Mesenteric fat pad (tissue), 1 donor: ENCODE measurements around the gene HIGD2A. TPM values are rescaled to one million over a fixed set of nuclear protein-coding genes. Genes with fewer than 3 reads are reported as not detected.

ENCODE experiments used
- DNase-seq: peaks from one replicate; pipeline ENCODE4 v3.0.0-alpha.2; 2020; ENCODE audit warnings: low spot score
- total RNA-seq: library from RNA; stranded (reverse); fragmentation: NEBNext Ultra II Directional; extraction: Animal tissue kit (Norgen Biotek cat#: 25700); gene quantifications from one replicate; pipeline ENCODE4 v1.2.1, GENCODE V29; 2021
- donor health status: DM: yes; HTN: yes; CAD: no.

The HIGD2A gene
- total RNA-seq, 1 donor from 2014 or later: 107 TPM

DNA sequence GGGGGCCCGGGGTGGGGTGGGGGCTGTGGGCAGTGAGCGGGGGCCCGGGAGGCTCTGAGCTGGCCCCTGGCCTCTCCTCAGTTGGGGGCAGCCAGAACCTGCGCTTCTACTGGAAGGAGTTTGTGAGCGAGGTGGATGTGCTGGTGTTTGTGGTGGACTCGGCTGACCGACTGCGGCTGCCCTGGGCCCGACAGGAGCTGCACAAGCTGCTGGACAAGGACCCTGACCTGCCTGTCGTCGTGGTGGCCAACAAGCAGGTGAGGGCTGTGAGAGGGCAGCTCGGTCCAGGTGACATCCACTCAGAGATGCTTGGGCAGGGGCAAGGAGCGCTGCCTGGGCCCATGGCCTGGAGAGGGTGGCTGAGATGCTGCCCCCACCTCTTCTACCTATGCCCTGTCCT lies 19.8 kb upstream of the HIGD2A start:
- DNase-seq: no peak

DNA sequence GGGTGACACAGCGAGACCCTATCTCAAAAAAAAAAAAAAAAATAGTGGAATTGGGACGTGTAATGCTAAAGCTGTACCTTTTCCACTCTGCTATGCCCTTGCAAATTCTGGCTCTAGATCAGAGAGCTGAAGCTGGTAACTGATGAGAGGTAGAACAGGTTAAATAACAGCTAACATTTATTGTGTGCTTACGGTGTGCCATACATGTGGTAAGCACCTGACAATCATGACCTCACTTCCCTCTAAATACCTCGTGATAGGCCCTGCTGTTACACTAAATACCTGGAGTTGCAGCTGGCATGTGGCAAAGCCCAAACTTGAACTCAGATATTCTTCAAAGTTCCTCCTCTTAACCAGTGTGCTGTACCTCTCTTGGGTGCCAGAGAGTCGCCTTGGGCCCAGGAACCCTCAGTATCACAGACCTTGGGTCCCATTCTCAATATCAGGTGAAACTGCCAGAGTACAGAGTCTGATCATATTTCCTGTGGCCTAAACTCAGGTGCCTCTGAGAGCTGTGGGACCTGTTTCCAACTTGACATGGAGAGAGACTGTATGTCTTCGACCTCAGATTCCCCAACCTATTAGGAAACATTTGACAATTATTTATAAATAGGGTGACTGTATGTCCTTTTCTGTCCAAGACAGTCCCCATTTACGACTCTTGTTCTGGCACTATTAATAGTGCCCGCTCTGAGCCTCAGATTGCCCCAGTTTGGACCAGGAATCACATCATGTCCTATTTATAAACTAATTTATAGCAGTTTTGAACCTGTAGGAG lies 18.4 kb upstream of the HIGD2A start:
- no peak for DNase-seq

DNA sequence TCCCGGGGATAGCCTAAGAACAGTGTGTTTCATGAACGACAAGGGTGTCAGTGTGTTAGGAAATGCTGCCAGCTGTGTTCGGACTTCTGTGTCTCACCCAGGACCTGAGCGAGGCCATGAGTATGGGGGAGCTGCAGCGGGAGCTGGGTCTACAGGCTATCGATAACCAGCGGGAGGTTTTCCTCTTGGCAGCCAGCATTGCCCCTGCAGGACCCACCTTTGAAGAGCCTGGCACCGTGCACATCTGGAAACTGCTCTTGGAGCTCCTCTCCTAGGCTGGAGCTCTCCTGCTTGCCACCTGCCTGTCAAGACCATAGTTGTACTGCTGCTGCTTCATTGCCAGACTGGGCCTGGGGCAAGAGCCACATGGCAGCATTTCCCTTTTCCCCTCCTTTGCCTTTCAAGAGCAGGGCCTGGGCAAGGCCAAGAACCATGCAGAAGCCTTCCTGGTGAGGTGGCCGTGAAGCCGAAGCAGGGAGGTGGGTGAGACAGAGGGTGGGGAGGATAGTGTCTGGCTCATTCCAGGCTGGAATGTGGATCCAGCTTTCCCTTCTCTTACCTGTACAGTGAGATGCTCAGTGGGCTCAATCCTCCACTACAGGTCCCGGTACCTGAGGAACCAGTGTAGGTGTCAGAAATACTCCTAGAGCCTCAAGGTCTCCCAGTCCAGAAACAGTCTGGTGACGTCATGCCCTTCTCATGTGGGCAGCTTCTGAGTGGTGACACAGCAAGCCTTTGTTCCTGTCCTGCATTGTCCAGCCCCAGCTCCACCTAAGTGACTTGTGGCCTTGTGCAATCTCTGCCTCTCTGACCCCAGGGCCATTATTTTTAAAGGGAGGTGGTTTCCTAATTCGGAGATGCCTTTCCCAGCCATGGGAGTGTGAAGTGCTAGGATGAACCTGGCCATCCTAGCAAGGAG lies 16.7 kb upstream of the HIGD2A start:
- no peak for DNase-seq

DNA sequence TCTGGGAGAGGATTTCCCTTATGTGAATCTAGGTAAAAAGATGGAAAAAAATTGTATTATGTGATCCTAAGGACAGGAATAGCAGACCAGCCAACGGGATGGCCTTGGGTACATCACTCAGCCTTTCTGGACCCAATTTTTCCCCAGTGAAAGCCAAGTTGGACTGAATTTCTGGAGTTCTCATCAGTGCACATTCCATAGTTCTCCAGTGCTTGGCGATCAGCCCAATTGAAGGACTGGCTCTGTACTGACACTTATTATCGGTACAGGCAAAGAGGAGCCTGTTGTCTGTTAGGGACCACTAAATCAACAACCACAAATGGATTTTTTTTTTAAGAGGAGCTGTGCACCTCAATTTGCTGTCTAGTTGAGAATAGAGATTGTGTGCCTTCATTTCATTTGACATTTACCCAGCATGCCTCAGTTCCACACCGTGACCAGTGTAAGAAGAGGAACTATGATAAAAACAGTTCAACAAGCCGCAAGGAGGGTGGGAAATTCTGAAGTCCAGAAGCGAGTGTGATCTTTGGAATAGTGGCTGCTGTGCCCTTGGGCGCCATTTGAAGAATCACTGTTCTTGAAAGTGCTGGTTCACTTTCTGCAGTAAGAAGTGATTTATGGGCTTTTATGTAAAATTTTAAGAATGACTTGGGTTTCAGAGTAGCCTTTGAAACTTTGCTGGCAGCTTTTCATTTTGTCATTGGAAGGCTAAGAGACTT lies 15.3 kb upstream of the HIGD2A start:
- no peak for DNase-seq

DNA sequence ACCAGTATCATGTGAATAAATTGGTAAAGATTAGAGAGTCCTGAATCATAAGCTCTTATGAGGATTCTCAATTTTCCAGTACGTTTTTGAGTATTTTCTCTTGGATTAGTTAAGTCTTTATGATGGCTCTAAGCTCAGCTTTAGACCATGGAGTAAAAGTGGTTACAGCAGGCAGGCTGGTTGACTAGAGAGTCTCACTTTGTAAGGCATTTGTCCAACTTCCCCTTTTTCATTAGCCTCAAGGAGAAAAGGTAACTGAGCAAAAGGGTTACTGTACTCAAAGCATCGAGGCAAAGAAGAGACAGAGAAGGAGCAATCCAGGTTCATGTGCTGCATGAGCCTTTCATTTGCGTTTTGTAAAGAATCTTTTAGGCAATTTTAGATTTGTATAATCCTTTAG lies 8.7 kb upstream of the HIGD2A start:
- no peak for DNase-seq

DNA sequence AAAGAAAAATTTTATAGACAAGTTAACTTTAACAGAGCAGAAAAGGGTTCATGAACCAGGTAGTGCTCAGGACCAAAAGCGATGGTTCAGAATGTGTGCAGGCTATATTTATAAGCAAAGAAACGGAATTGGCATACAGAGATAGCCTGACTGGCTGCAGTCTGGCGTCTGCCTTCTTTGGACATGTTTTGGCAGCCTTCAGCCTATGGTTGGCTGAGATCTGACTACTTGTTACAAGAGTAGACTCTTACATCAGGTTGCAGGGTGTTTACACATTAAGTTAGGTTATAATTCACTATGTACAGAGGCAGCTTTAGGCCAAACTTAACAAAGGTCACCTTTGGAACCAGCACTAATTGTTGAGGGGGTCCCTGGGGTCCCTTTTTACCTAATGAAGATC lies 7.1 kb upstream of the HIGD2A start:
- no peak for DNase-seq

DNA sequence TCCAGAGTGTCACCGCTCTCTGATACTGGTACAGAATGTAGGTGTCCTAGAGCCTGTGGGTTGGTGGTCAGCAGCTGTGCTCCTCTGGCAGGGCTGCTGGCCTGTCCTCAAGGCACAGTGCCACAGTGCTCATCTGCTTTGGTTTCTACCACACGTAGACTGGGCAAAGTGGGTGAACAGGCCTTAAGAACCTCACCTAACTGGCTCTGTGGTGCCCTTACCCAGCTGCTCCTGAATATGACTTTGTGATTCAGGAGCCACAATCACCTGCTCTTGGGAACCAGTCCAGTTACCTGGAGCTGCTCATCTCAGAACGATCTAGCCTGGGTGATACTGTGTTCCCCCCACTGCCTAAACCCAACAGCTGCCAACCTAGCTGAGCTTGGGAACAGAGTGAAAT lies 6.6 kb upstream of the HIGD2A start:
- DNase-seq: no peak

DNA sequence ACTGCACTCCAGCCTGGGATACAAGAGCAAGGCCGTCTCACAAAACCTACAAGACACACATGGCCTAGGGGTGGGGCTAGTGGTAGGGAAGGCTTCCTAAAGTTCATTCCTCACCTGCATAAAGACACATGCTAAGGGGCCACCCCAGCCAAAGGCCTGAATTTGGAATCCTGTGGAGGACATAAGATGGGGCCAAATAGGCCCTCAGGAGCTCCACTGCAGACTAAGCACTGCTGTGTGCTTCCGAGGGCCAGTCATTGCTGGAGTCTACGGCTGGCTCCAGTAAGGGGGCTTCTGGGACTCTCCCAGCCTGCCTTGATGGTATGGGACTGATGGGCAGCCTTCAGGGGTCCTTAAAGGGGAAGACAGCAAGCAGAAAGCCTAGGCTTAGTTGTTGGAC lies 5.8 kb upstream of the HIGD2A start:
- DNase-seq: no peak

DNA sequence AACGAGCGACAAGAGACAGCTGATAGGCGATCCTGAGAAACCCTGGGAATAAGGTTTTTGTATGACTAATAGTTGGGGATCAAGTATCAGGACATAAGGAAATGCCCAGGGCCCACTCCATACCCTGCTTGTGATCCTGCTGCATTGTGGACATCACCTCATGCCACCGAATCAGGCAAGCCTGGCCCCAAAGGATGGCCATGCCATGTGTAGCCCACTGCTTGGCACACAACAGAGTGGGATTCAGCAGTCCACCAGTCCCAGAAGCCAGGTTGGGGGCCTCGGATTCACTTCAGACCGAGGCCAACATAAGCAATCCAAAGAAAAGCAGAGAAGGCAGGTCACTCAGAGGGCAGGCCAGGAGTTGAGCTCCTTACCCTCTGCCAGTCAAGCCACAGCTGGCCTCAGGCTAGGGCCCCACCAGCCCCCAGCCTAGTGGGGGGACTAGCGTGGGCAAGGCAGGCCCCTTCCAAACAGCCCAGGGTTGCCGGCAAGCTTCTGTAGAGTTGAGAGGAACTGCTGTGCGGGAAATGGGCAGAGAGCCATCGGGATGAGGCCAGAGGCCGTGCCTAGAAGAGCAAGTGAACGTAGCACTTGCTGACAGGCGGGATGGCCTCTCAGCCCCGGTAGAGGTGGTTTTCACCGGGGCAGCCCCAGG lies 5.2 kb upstream of the HIGD2A start:
- no peak for DNase-seq

DNA sequence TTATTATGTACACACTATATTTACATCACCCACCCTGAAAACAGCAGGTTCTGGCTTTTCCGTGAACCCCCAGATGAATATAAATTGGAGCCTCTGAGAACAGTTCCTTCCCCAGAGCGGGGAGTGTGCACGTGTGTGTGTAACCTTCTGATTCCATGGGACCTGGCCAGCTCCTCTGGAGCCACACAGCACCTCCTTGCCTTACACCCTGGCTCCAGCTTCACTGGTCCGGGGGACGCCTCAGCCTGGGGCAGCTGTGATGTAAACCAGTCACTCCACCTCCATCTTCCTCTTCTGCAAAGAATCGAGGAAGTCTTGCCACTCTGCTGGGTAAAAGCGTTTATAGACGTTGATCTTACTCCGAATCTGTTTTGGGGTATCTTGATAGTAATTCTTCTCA lies 4.6 kb upstream of the HIGD2A start:
- DNase-seq: no peak

DNA sequence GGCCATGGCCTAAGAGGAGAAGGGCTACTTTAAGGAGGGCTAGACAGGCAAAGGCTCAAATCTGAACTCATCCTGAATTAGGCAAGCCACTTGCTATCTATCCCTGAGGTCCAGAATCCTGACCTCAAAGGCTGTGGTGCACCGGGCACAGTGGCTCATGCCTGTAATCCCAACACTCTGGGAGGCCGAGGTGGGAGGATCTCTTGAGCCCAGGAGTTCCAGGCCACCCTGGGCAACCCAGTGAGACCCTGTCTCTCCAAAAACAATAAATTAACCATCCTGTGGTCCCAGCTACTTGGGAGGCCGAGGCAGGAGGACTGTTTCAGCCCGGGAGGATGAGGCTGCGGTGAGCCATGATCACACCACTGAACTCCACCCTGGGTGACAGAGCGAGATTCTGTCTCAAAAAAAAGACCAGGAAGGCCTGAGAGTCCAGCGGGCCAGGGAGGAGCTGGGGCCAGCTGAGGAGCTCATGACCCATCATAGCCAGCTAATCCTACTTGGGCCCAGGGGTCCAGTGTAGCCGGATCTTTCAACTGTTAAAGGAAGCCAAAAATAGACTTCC lies 4.1 kb upstream of the HIGD2A start:
- DNase-seq: no peak

DNA sequence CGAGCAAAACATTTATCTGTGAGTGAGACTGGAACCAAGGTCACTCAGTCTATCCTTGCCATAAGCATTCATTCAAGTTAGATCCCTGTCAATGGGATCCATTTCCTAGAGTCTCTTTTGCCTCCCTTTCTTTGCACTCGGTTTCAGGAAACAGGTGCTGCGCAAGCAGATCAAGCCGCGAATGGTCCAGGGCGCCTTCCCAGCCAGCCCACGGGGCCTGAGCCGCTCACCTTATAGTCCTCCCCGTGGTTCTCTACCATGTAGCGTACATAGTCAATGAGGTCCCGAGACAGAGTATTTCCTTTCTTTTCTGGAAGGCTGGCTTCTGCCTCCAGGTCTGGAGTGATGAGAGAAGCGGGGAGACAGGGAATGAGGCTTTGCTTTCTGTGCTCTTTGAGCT lies 3.6 kb upstream of the HIGD2A start:
- DNase-seq: no peak

DNA sequence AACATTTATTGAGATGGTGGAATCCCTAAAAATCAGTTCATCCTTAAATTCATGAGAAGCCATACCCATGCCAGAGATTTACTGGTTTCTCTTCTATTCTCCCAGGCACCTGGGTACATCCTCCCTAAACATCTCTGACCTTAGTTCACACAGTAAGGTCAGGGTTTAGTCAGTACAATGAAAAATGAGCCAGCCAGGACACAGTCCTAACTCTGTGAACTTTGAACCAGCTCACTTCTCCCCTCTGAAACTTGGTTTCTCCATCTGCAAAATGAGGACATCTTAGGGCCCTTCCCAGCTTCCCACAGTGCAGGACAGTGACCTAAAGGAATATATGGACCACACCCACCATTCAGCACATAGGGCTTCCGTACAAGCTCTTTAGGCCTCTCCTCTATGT lies 2.1 kb upstream of the HIGD2A start:
- DNase-seq: no peak

DNA sequence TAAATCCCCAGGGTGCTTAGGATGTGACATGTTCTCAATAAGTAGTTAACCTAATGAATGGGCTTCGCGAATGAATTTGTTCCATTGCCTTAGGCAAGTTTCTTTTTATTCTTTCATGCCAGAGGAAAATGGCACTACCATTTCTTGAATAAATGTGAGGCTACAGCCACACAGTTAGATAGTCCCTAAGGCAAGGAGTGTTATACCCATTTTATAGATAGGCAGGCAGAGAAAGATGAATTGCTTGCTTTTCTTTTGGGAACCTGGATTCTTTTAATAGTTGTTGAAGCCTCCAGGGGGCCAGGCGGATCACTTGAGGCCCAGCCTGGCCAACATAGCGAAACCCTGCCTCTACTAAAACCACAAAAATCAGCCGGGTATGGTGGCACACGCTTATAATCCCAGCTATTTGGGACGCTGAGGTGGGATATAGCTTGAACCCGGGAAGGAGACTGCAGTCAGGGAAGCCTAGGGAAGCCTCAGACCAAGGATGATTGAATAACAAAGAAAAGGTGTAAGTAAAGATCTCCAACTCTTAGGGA lies 1.1 kb upstream of the HIGD2A start:
- DNase-seq: no peak

DNA sequence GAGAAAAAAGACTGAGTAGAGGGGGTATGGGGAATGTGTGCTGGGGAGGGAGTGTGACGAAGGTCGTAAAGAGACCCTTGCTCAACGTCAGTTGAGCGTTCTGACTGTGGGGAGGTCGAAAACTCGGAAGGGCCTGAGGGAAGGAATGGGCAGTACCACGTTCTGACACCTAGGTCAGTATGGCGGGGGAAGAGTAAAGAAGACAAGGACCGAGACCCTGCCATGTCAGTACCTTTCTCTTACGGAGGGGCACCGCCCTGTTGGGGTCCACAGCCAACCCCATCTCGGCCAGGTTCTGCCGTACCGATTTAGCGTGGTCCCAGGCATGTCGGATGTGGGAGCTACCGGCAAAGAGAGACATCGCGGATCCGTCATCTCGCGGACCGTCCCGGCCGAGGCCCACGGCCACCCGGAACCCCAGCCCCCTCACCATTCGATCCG lies 528 bp upstream of the HIGD2A start:
- DNase-seq: no peak

DNA sequence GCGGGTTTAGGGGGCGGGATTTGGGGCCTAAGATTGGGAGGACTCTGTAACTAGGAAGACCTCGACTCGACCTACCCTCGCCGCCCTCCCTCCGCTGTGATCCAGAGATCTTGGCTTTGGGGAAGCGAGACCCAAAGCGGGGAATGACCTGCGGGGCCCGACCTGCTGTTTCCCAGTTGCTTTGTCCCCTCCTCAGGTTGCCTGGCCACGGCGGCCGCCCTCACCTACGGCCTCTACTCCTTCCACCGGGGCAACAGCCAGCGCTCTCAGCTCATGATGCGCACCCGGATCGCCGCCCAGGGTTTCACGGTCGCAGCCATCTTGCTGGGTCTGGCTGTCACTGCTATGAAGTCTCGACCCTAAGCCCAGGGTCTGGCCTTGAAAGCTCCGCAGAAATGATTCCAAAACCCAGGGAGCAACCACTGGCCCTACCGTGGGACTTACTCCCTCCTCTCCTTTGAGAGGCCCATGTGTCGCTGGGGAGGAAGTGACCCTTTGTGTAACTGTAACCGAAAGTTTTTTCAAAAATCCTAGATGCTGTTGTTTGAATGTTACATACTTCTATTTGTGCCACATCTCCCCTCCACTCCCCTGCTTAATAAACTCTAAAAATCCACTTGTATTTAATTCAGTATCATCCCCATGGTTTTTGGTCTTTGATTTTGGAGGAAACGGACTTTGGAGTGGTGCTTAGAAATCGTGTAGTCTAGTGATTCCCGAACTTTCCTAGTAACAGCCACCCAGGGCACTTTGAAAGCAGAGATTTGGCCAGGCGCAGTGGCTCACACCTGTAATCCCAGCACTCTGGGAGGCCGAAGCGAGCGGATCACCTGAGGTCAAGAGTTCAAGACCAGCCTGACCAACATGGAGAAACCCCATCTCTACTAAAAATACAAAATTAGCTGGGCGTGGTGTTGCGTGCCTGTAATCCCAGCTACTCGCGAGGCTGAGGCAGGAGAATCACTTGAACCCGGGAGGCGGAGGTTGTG lies 878 bp downstream of the HIGD2A start:
- DNase-seq: peak; percentile 98

DNA sequence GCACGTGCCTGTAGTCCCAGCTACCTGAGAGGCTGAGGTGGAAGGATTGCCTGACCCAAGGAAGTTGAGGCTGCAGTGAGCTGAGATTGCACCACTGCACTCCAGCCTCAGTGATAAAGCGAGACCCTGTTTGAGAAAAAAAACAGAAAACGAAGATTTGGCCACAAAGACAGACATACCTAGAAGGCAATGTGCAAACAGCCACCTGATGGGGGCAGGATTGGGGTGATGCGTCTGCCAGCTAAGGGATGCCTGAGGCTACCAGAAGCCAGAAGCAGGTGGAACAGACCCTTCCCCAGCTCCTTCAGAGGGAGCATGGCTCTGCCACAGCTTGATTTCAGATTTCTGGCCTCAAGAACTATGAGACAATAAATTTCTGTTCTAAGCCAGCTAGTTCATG lies 2.9 kb downstream of the HIGD2A start:
- no peak for DNase-seq

DNA sequence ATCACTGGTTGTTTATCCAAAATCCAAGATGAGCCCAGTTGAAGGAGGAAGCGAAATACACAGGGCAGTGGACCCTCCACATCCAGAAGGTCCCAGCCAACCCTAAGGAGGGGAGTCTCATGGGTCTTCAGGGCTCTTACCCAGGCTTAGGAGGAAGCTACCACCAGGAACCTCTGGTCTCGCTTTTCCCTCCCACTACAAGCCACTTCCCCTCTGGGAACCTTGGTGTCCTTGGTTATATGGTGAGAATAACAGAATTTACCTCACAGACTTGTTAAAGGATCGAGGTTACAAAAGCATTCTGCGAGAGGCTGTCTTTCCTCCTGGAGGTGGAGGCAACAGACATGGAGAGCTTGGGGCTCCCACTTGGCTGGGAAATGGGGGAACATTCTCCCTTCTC lies 3.4 kb downstream of the HIGD2A start:
- no peak for DNase-seq

DNA sequence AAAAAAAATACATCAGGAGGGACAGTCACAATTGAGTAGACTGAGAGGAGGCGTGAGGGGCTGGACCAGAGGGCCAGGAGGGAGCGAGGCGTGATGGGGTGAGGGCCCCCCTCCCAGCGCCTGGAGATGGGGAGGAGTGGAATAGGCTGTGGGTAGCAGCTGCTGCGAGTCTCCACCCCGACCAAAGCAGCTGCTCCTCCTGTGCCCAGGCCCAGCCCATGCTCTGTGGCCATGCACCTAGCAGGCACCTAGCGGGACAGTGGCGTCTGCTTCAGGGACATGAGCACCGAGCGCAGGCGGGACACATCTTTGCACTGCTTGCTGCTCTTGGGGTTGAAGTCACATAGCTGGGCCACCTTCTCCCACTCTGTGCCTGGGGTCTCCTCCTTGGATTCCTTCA lies 4.0 kb downstream of the HIGD2A start:
- DNase-seq: no peak
